HepG2 (cell line): ENCODE measurements around the gene BIRC7. TPM values are rescaled to one million over a fixed set of nuclear protein-coding genes. Genes with fewer than 3 reads are reported as not detected.

Source experiments
- ATF3 ChIP-seq: sonication (generic); formaldehyde crosslinking; IDR thresholded peaks from 2 replicates; pipeline ENCODE4 v1.4.0; 2020; ENCODE audit warnings: missing genetic modification reagents
- CEBPG ChIP-seq: IDR thresholded peaks from 2 replicates; pipeline ENCODE4 v1.6.1; 2016
- DRAP1 ChIP-seq: IDR thresholded peaks from 2 replicates; pipeline ENCODE4 v1.6.1; 2016; ENCODE audit warnings: missing genetic modification reagents, missing compliant biosample characterization
- GABPA ChIP-seq, 2 experiments: IDR thresholded peaks; 2 replicates each; pipeline ENCODE4 v1.6.1; 2011 to 2016; ENCODE audit warnings: low read depth in 2 of 2, low read length in 1 of 2, missing biosample characterization in 1 of 2, missing genetic modification characterization in 1 of 2
- GMEB2 ChIP-seq: IDR thresholded peaks from 2 replicates; pipeline ENCODE4 v1.6.1; 2016; ENCODE audit warnings: missing biosample characterization, missing genetic modification reagents, low read depth
- HOXA3 ChIP-seq: sonication (generic); formaldehyde crosslinking; IDR thresholded peaks from 2 replicates; pipeline ENCODE4 v1.5.0; 2020; ENCODE audit warnings: missing genetic modification reagents
- IKZF5 ChIP-seq: IDR thresholded peaks from 2 replicates; pipeline ENCODE4 v1.6.1; 2018; ENCODE audit warnings: missing genetic modification reagents, mild to moderate bottlenecking, missing compliant biosample characterization
- MYC ChIP-seq: sonication (generic); formaldehyde crosslinking; IDR thresholded peaks from 2 replicates; pipeline ENCODE4 v1.9.0; 2021; ENCODE audit warnings: missing genetic modification reagents, borderline replicate concordance
- PRDM15 ChIP-seq: sonication (generic); formaldehyde crosslinking; IDR thresholded peaks from 2 replicates; pipeline ENCODE4 v1.4.0; 2020; ENCODE audit warnings: missing genetic modification reagents
- RXRA ChIP-seq: sonication (generic); formaldehyde crosslinking; IDR thresholded peaks from 2 replicates; pipeline ENCODE4 v1.5.1; 2020; ENCODE audit warnings: missing genetic modification reagents
- SIN3A ChIP-seq: IDR thresholded peaks from 2 replicates; pipeline ENCODE4 v1.6.1; 2011; ENCODE audit warnings: low read depth, mild to moderate bottlenecking, control low read depth, low read length, borderline replicate concordance
- SMAD3 ChIP-seq: sonication (generic); formaldehyde crosslinking; IDR thresholded peaks from 2 replicates; pipeline ENCODE4 v1.4.0; 2020; ENCODE audit warnings: missing genetic modification reagents
- SRY ChIP-seq: sonication (generic); formaldehyde crosslinking; IDR thresholded peaks from 2 replicates; pipeline ENCODE4 v1.8.0; 2022; ENCODE audit warnings: mild to moderate bottlenecking, missing genetic modification reagents
- SSRP1 ChIP-seq: IDR thresholded peaks from 2 replicates; pipeline ENCODE4 v1.6.1; 2016; ENCODE audit warnings: control low read depth
- TCF7 ChIP-seq: sonication (generic); IDR thresholded peaks from 2 replicates; pipeline ENCODE4 v1.6.1; 2016; ENCODE audit warnings: antibody characterized with exemption, low read depth
- WIZ ChIP-seq: sonication (generic); formaldehyde crosslinking; IDR thresholded peaks from 2 replicates; pipeline ENCODE4 v1.5.1; 2020; ENCODE audit warnings: mild to moderate bottlenecking, missing genetic modification reagents
- YEATS2 ChIP-seq: sonication (generic); formaldehyde crosslinking; IDR thresholded peaks from 2 replicates; pipeline ENCODE4 v1.4.0; 2020; ENCODE audit warnings: missing genetic modification reagents, borderline replicate concordance
- ZIK1 ChIP-seq: sonication (generic); formaldehyde crosslinking; IDR thresholded peaks from 2 replicates; pipeline ENCODE4 v1.5.0; 2020; ENCODE audit warnings: mild to moderate bottlenecking, low read depth, missing genetic modification reagents, borderline replicate concordance
- ZNF20 ChIP-seq: sonication (generic); formaldehyde crosslinking; IDR thresholded peaks from 2 replicates; pipeline ENCODE4 v1.4.0; 2020; ENCODE audit warnings: mild to moderate bottlenecking, moderate library complexity, missing genetic modification reagents
- ZNF329 ChIP-seq: sonication (generic); formaldehyde crosslinking; IDR thresholded peaks from 2 replicates; pipeline ENCODE4 v1.9.0; 2021; ENCODE audit warnings: low read depth, mild to moderate bottlenecking, missing genetic modification reagents
- ZNF414 ChIP-seq: sonication (generic); formaldehyde crosslinking; IDR thresholded peaks from 2 replicates; pipeline ENCODE4 v1.5.0; 2020; ENCODE audit warnings: missing genetic modification reagents
- ZNF570 ChIP-seq: sonication (generic); formaldehyde crosslinking; IDR thresholded peaks from 2 replicates; pipeline ENCODE4 v1.4.0; 2020; ENCODE audit warnings: mild to moderate bottlenecking, missing genetic modification reagents, borderline replicate concordance
- polyA plus RNA-seq, 8 experiments: library from polyadenylated mRNA; depleted of rRNA in 3 of 8; stranded (reverse) in 7 of 8; unstranded in 1 of 8; fragments of >200 nt; fragmentation: Illumina TruSeq in 4 of 8; extraction: Trizol in 4 of 8; gene quantifications; 2 replicates each; pipeline versions ENCODE4 v1.2.1 to v1.2.3, GENCODE V29; 2011 to 2016; ENCODE audit warnings: low read depth in 4 of 8, missing spikeins in 1 of 8, mixed read lengths in 1 of 8; ENCODE audit not compliant: insufficient read depth in 1 of 8
- total RNA-seq, 5 experiments: library from RNA; depleted of rRNA; stranded (reverse); fragments of >200 nt; fragmentation: Illumina TruSeq; extraction: Trizol; gene quantifications; 2 replicates each; pipeline ENCODE4 v1.2.3, GENCODE V29; 2016; ENCODE audit warnings: low read depth in 1 of 5

Gene BIRC7
- total and polyA plus RNA-seq, 2 of the 13 experiments (the other 11 are each of a cell fraction or from before 2014, with no cell fraction given), result 0.27 to 5.1 TPM

- no peak for TF ChIP-seq PRDM15 (CRISPR knock-in tag)
- no peak for TF ChIP-seq GMEB2 (CRISPR knock-in tag)
- no peak for TF ChIP-seq ZNF329 (CRISPR knock-in tag)
- no peak for TF ChIP-seq WIZ (CRISPR knock-in tag)
- TF ChIP-seq ZIK1 (CRISPR knock-in tag), result no peak; the same call in 1 of the 2 replicates
- peak; percentile 33; the same call in 1 of the 2 replicates for TF ChIP-seq SMAD3
- no peak; the same call in 1 of the 2 replicates for TF ChIP-seq ZNF20 (CRISPR knock-in tag)
- peak; percentile 64 for TF ChIP-seq HOXA3 (CRISPR knock-in tag)
- no peak for TF ChIP-seq ATF3 (CRISPR knock-in tag)
- peak; percentile 62; the same call in 1 of the 2 replicates for TF ChIP-seq SIN3A
- no peak for TF ChIP-seq DRAP1
- TF ChIP-seq IKZF5 (CRISPR knock-in tag), result no peak
- TF ChIP-seq RXRA (CRISPR knock-in tag), result no peak
- no peak for TF ChIP-seq YEATS2 (CRISPR knock-in tag)
- TF ChIP-seq MYC (CRISPR knock-in tag), result no peak
- peak; percentile 31; the same call in 1 of the 2 replicates for TF ChIP-seq GABPA (IDR thresholded peaks at IDR 0.05; ENCODE audit: low read depth, low read length)
- peak; percentile 69 for TF ChIP-seq GABPA (CRISPR knock-in tag; IDR thresholded peaks at IDR 0.05; ENCODE audit: low read depth)
- 0 out of 2 replicates have a peak, but pooled peaks have one; percentile 36 for TF ChIP-seq SRY (CRISPR knock-in tag)
- TF ChIP-seq ZNF570, result no peak
- no peak for TF ChIP-seq TCF7
- no peak for TF ChIP-seq ZNF414
- peak; percentile 62; the same call in 1 of the 2 replicates for TF ChIP-seq SSRP1
- TF ChIP-seq CEBPG (CRISPR knock-in tag), result no peak
Observed at GRCh38 chr20:63215101-63216040, 20.3 kb upstream of the BIRC7 start (continued).
